HEK293 (cell line): ENCODE measurements around the gene AURKAIP1.

ENCODE experiments used
- BCL11B ChIP-seq: fragments of 450-650 bp; formaldehyde crosslinking; IDR thresholded peaks from 2 replicates; pipeline ENCODE4 v1.5.1; 2016; ENCODE audit warnings: low read depth, missing biosample characterization, missing genetic modification characterization
- CTCF ChIP-seq: fragments of 450-650 bp; formaldehyde crosslinking; IDR thresholded peaks from 2 replicates; pipeline ENCODE4 v1.5.1; 2016; ENCODE audit warnings: missing biosample characterization, missing genetic modification characterization
- HOXA7 ChIP-seq: sonication (generic); formaldehyde crosslinking; IDR thresholded peaks from 2 replicates; pipeline ENCODE4 v1.8.1; 2022; ENCODE audit warnings: missing genetic modification reagents, borderline replicate concordance
- ZBTB49 ChIP-seq: fragments of 450-650 bp; formaldehyde crosslinking; IDR thresholded peaks from 2 replicates; pipeline ENCODE4 v1.5.1; 2016; ENCODE audit warnings: missing biosample characterization, missing genetic modification characterization, low read depth
- ZEB2 ChIP-seq: fragments of 450-650 bp; formaldehyde crosslinking; IDR thresholded peaks from 2 replicates; pipeline ENCODE4 v1.5.1; 2016; ENCODE audit warnings: missing biosample characterization, missing genetic modification characterization
- ZNF248 ChIP-seq: fragments of 450-650 bp; formaldehyde crosslinking; IDR thresholded peaks from 2 replicates; pipeline ENCODE4 v1.5.1; 2017; ENCODE audit warnings: missing biosample characterization, missing genetic modification characterization
- ZNF426 ChIP-seq: fragments of 450-650 bp; formaldehyde crosslinking; IDR thresholded peaks from 2 replicates; pipeline ENCODE4 v1.5.1; 2017; ENCODE audit warnings: missing biosample characterization, missing genetic modification characterization, mild to moderate bottlenecking, inconsistent platforms, moderate library complexity
- ZNF621 ChIP-seq: fragments of 450-650 bp; formaldehyde crosslinking; IDR thresholded peaks from 2 replicates; pipeline ENCODE4 v1.5.1; 2017; ENCODE audit warnings: missing biosample characterization, missing genetic modification characterization
- ZNF707 ChIP-seq: fragments of 450-650 bp; formaldehyde crosslinking; IDR thresholded peaks from 2 replicates; pipeline ENCODE4 v1.5.1; 2016; ENCODE audit warnings: missing biosample characterization, missing genetic modification characterization
- ZNF76 ChIP-seq: fragments of 450-650 bp; formaldehyde crosslinking; IDR thresholded peaks from 2 replicates; pipeline ENCODE4; 2016; ENCODE audit warnings: low read depth, missing biosample characterization, missing genetic modification characterization, borderline replicate concordance

GRCh38 chr1:1423245-1423597 lies 48.2 kb upstream of the AURKAIP1 start:
- TF ChIP-seq CTCF (tag by site-specific recombination) (no peak), BCL11B (tag by site-specific recombination) (no peak), ZEB2 (tag by site-specific recombination) (no peak), ZNF621 (tag by site-specific recombination) (no peak), ZBTB49 (tag by site-specific recombination) (no peak), ZNF76 (tag by site-specific recombination) (no peak), ZNF707 (no peak), ZNF426 (no peak), ZNF248 (tag by site-specific recombination) (no peak), HOXA7 (CRISPR knock-in tag) (no peak)
